Neutrophil (primary cell): Measurements from ENCODE around the gene SLC6A8.

Source experiments
- H3K27ac ChIP-seq: fragments of 200-600 bp; sonication (generic); 2 replicates; pipeline ENCODE4 v1.5.1; 2016; ENCODE audit warnings: mild to moderate bottlenecking, moderate library complexity
- H3K27me3 ChIP-seq: fragments of 200-600 bp; sonication (generic); 2 replicates; pipeline ENCODE4 v1.6.0; 2016; ENCODE audit warnings: mild to moderate bottlenecking
- H3K36me3 ChIP-seq: fragments of 200-600 bp; sonication (generic); 2 replicates; pipeline ENCODE4 v1.5.1; 2017
- H3K4me1 ChIP-seq, 2 experiments: fragments of 200-600 bp in 1 of 2; sonication (generic) in 1 of 2; 1 replicate in 1 of 2; 2 replicates in 1 of 2; pipeline versions ENCODE4 v1.5.1 to v1.6.1; 2013 to 2016; ENCODE audit warnings: low read depth in 1 of 2, low read length in 1 of 2, mild to moderate bottlenecking in 1 of 2, moderate library complexity in 1 of 2; ENCODE audit not compliant: control insufficient read depth in 1 of 2, insufficient read depth in 1 of 2
- H3K4me3 ChIP-seq, 2 experiments: fragments of 200-600 bp in 1 of 2; sonication (generic) in 1 of 2; 1 replicate in 1 of 2; 2 replicates in 1 of 2; pipeline ENCODE4 v1.5.1; 2013 to 2016; ENCODE audit warnings: low read depth in 1 of 2, low read length in 1 of 2, mild to moderate bottlenecking in 1 of 2, moderate library complexity in 1 of 2
- H3K9me3 ChIP-seq: fragments of 200-600 bp; sonication (generic); 2 replicates; pipeline ENCODE4 v1.5.1; 2016
- CTCF ChIP-seq: fragments of 200-600 bp; sonication (generic); IDR thresholded peaks from 2 replicates; pipeline ENCODE4 v1.5.1; 2016; ENCODE audit warnings: antibody characterized with exemption

SLC6A8 gene

GRCh38 chrX:153725039-153725831, 37.5 kb downstream of the SLC6A8 start:
- no peak for TF ChIP-seq CTCF
- H3K27me3 ChIP-seq: no peaks in the 10 kb centered on the region
- H3K9me3 ChIP-seq: no peaks in the 10 kb centered on the region
- peaks cover 15% of the 10 kb centered on the region for H3K36me3 ChIP-seq
- H3K4me1 ChIP-seq: peaks cover 45 to 50% of the 10 kb centered on the region in 2 experiments
- H3K4me3 ChIP-seq: peak overlapping the region; percentile 66 to 70
- H3K27ac ChIP-seq: peak overlapping the region; percentile 94

DNA sequence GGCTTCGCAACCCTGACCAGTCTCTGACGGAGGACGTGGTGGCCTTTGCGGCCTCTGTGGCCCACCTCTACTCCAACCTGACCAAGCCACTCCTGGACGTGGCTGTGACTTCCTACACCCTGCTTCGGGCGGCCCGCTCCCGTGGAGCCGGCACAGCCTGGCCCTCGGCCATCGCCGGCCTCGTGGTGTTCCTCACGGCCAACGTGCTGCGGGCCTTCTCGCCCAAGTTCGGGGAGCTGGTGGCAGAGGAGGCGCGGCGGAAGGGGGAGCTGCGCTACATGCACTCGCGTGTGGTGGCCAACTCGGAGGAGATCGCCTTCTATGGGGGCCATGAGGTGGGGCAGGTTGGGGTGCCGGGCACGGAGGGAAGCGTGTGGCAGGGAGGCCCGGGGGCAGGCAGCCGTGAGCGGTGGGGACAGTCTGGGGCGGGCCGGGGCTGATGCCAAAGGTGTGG, 38.1 kb downstream of the SLC6A8 start:
- H3K4me3 ChIP-seq: peak overlapping the region; percentile 66 to 70
- H3K9me3 ChIP-seq: no peaks in the 10 kb centered on the region
- peak overlapping the region; percentile 94 for H3K27ac ChIP-seq
- no peaks in the 10 kb centered on the region for H3K27me3 ChIP-seq
- TF ChIP-seq CTCF: no peak
- peaks cover 45 to 50% of the 10 kb centered on the region in 2 experiments for H3K4me1 ChIP-seq
- peaks cover 9% of the 10 kb centered on the region for H3K36me3 ChIP-seq

DNA sequence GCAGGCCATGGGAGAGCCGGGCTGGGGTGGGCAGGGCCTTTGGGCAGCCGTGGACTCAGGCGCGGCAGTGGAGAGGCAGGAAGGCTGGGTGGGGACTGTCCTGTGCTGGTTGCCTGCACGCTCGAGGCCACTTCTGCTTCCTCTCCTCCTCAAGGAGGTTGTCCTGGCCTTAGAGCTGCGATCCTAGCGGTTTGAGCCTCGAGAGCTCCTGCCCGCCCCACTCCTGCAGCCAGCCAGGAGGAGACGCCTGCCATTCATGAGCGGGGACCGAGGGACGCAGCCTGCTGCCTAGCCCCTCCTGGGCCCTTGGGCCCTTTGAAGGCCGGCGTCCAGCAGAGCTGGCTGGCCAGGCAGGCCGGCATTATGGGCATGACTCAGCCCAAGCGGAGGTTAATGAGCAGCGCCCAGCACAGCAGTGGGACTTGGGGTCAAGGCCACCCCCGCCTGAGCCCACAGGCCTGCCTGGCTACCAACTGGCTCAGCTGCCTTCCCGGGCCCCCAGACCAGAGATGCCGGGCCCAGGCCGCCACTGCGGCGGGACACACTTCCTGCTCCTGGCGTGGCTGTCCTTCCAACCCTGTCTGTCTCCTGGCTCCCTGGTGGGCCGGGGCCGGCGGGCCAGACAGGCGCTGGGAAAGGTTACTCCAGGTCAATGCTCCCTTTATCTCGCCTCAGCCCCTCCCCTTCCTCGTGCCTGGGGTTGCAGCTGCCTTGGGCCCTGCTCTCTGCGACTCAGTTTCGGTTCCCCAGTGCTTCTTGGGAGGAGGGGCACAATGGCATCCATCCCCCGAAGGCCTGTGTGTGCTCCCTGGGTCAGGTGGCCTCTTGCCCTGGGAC, 38.8 kb downstream of the SLC6A8 start:
- no peak for TF ChIP-seq CTCF
- H3K27me3 ChIP-seq: no peaks in the 10 kb centered on the region
- H3K9me3 ChIP-seq: no peaks in the 10 kb centered on the region
- peaks cover 45 to 50% of the 10 kb centered on the region in 2 experiments for H3K4me1 ChIP-seq
- peak overlapping the region; percentile 94 for H3K27ac ChIP-seq
- peak overlapping the region; percentile 66 to 70 for H3K4me3 ChIP-seq
- peaks cover 6% of the 10 kb centered on the region for H3K36me3 ChIP-seq

DNA sequence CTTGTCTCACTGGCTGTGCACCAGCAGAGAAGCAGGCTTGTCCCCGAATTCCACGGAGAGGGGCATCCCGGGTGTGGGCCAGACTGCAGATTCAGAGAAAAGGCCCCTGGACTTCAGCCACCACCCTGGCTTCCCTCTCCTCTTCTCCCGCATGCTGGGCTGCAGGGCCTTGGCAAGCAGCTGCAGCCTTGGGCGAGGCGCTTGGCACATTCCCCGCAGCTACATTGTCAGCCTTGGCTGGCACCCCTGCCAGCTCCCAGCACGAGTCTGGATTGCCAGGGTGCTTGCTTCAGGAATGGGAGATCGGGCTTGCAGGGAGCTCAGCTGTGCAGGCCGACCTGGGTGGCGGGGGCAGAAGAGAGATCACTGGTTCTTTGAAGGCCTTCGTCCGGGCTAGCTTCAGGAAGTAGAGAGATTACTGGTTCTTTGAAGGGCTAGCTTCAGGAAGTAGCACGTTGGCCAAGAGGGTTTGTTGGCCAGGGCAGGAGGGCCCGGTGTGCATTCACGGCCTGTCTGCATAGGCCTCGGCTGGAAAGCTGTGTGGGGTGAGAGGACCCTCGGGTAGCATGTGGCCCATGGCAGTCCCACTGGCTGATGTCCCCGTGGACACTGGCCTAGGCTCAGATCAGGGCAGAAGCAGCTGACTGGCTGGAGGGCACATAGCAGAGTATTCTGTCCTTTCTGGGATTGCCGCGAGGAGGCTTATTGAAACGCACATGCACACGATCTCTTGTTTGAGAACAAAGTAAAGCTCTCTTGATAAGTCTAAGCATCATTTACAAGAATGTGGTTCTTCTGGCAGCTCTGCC, 39.6 kb downstream of the SLC6A8 start:
- H3K4me1 ChIP-seq: peaks cover 40 to 44% of the 10 kb centered on the region in 2 experiments
- no peaks in the 10 kb centered on the region for H3K9me3 ChIP-seq
- H3K27me3 ChIP-seq: no peaks in the 10 kb centered on the region
- peaks cover 6% of the 10 kb centered on the region for H3K36me3 ChIP-seq
- no peak for TF ChIP-seq CTCF
- peak overlapping the region; percentile 66 to 70 for H3K4me3 ChIP-seq
- H3K27ac ChIP-seq: peak overlapping the region; percentile 94

DNA sequence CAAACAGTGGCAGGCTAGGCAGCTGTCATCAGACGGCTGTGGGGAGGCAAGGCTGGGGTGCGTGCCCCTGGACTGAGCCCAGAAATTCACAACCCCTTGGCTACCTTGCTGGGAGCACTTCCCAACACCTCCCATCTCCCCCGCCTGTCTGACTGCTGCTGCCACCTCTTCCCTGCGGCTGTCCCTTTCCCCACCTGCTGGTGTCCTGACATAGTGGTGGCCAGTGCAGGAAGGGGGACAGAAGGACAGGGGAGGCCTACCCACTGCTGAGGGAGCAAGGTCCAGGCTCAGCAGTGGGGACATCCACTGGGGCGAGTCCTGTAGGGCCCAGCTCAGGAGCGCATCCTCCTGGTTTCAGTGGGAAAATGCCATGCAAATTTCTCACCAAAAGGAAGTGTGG, 40.4 kb downstream of the SLC6A8 start:
- H3K9me3 ChIP-seq: no peaks in the 10 kb centered on the region
- peaks cover 33 to 36% of the 10 kb centered on the region in 2 experiments for H3K4me1 ChIP-seq
- H3K27ac ChIP-seq: peak overlapping the region; percentile 94
- peaks cover 6% of the 10 kb centered on the region for H3K36me3 ChIP-seq
- H3K27me3 ChIP-seq: no peaks in the 10 kb centered on the region
- no peak for TF ChIP-seq CTCF
- no peak overlapping the region for H3K4me3 ChIP-seq
